Mesothelial cell of epicardium (in vitro differentiated cells): Measurements from ENCODE around the gene LDLRAD4. TPM values are rescaled to one million over a fixed set of nuclear protein-coding genes. Genes with fewer than 3 reads are reported as not detected.

Experiments
- DNase-seq, 2 experiments: peaks; one replicate each; pipeline ENCODE4 v3.0.0; 2021; ENCODE audit warnings: low spot score in 2 of 2; ENCODE audit not compliant: unreplicated experiment in 2 of 2
- H3K27ac Mint-ChIP-seq: 2 replicates; pipeline ENCODE4 v1.8.0; 2021; ENCODE audit warnings: mixed read lengths
- H3K27me3 Mint-ChIP-seq: 2 replicates; pipeline ENCODE4 v1.8.0; 2021; ENCODE audit warnings: low read depth, mixed read lengths
- H3K36me3 Mint-ChIP-seq: 2 replicates; pipeline ENCODE4 v1.8.0; 2021; ENCODE audit warnings: mixed read lengths
- H3K4me1 Mint-ChIP-seq: 2 replicates; pipeline ENCODE4 v1.8.0; 2021; ENCODE audit warnings: mixed read lengths
- H3K4me3 Mint-ChIP-seq: 2 replicates; pipeline ENCODE4 v1.8.0; 2021; ENCODE audit warnings: mild to moderate bottlenecking, moderate library complexity, mixed read lengths
- H3K9me3 Mint-ChIP-seq: 2 replicates; pipeline ENCODE4 v1.8.0; 2021; ENCODE audit warnings: mixed read lengths
- total RNA-seq: library from RNA; stranded (reverse); gene quantifications from 3 replicates; pipeline ENCODE4 v1.2.1, GENCODE V29; 2021
- TF ChIP-seq, protein P1 (sequence below): fragments of 200-600 bp; sonication (generic); IDR thresholded peaks from one replicate; pipeline ENCODE4 v1.5.0; 2021; ENCODE audit warnings: antibody characterized with exemption; ENCODE audit not compliant: unreplicated experiment

The LDLRAD4 gene
- total RNA-seq, 1 donor from 2014 or later = 29.7 TPM

DNA sequence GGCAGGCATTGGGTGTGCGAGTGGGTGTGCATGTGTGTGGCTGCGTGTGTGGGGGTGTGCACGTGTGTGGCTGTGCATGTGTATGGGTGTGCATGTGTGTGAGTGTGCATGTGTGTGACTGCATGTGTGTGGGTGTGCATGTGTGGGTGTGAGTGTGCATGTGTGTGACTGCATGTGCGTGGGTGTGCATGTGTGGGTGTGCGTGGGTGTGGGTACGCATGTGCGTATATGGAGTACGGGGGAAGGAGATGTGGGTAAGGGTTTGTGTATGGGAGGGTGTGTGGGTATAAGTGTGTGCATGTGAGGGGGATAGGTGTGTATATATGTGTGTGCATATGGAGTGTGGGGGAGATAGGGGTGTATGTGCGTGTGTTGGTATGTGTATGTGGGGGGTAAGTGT is 371.4 kb downstream of the LDLRAD4 start:
- TF ChIP-seq, protein P1, sequence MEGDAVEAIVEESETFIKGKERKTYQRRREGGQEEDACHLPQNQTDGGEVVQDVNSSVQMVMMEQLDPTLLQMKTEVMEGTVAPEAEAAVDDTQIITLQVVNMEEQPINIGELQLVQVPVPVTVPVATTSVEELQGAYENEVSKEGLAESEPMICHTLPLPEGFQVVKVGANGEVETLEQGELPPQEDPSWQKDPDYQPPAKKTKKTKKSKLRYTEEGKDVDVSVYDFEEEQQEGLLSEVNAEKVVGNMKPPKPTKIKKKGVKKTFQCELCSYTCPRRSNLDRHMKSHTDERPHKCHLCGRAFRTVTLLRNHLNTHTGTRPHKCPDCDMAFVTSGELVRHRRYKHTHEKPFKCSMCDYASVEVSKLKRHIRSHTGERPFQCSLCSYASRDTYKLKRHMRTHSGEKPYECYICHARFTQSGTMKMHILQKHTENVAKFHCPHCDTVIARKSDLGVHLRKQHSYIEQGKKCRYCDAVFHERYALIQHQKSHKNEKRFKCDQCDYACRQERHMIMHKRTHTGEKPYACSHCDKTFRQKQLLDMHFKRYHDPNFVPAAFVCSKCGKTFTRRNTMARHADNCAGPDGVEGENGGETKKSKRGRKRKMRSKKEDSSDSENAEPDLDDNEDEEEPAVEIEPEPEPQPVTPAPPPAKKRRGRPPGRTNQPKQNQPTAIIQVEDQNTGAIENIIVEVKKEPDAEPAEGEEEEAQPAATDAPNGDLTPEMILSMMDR = no peak
- H3K27me3 Mint-ChIP-seq = peaks cover 3% of the 10 kb centered on the region
- no peak for DNase-seq
- no peak overlapping the region for H3K4me3 Mint-ChIP-seq
- H3K4me1 Mint-ChIP-seq = peaks cover 10% of the 10 kb centered on the region
- peaks cover 2% of the 10 kb centered on the region for H3K9me3 Mint-ChIP-seq
- H3K27ac Mint-ChIP-seq = no peak overlapping the region
- no peaks in the 10 kb centered on the region for H3K36me3 Mint-ChIP-seq

DNA sequence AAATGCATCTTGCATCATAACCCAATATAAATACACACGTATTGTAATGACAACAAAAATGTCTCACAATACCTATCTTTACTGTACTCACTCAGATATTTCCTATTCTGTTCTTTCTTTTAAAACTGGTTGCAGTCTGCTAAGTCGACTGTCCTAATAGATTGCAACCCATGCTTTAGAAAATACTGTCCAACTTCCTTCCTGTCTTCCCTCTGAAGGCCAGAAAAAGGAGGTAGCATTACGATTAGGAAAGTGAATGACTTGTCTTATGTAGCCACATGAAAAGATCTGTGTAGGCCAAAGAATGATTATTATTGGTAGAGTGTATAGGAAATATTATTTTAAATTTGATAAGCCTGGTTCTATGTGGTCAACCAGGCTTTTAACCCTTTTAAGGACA is 373.7 kb downstream of the LDLRAD4 start:
- H3K27me3 Mint-ChIP-seq = peaks cover 3% of the 10 kb centered on the region
- H3K4me1 Mint-ChIP-seq = no peaks in the 10 kb centered on the region
- peaks cover 10% of the 10 kb centered on the region for H3K36me3 Mint-ChIP-seq
- TF ChIP-seq, protein P1 = no peak
- no peak overlapping the region for H3K27ac Mint-ChIP-seq
- no peak overlapping the region for H3K4me3 Mint-ChIP-seq
- DNase-seq = no peak
- H3K9me3 Mint-ChIP-seq = peaks cover 25% of the 10 kb centered on the region

DNA sequence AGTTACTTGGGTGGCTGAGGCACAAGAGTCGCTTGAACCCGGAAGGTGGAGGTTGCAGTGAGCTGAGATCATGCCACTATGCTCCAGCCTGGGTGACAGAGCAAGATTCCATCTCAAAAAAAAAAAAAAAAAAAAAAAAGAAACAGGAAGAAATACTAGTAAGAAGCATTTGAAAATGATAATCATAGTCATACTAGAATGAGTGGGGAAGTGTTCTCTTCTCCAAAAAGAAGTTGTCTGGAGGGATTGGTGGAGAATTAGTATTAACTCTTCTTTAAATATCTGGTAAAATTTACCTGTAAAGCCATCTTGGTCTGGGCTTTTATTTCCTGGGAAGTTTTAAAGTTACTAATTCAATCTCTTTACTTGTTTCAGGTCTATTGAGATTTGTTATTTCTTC is 376.0 kb downstream of the LDLRAD4 start:
- TF ChIP-seq, protein P1 = no peak
- Mint-ChIP-seq H3K9me3 (peaks cover 43% of the 10 kb centered on the region), H3K27ac (no peak overlapping the region), H3K4me1 (no peaks in the 10 kb centered on the region), H3K27me3 (no peaks in the 10 kb centered on the region), H3K36me3 (peaks cover 21% of the 10 kb centered on the region), H3K4me3 (no peak overlapping the region)
- no peak for DNase-seq

DNA sequence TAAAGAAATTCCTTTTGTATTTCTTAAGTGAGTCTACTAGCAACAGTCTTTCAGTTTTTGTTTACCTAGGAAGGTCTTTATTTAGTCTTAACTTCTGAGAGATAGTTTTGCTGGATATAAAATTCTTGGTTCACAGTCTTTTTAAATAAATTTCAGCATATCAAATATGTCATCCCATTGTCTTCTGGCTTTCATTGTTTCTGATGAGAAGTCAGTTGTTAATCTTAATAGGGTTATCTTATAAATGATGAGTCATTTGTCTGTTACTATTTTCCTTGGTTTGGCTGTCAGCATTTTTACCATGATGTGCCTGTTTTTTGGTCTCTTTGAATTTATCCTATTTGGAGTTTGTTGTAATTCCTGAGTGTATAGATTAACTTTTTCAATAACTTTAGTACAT is 378.5 kb downstream of the LDLRAD4 start:
- Mint-ChIP-seq H3K4me1 (no peaks in the 10 kb centered on the region), H3K4me3 (no peak overlapping the region), H3K27ac (no peak overlapping the region), H3K27me3 (no peaks in the 10 kb centered on the region), H3K9me3 (peaks cover 43% of the 10 kb centered on the region), H3K36me3 (peaks cover 21% of the 10 kb centered on the region)
- no peak for DNase-seq
- TF ChIP-seq, protein P1 = no peak

DNA sequence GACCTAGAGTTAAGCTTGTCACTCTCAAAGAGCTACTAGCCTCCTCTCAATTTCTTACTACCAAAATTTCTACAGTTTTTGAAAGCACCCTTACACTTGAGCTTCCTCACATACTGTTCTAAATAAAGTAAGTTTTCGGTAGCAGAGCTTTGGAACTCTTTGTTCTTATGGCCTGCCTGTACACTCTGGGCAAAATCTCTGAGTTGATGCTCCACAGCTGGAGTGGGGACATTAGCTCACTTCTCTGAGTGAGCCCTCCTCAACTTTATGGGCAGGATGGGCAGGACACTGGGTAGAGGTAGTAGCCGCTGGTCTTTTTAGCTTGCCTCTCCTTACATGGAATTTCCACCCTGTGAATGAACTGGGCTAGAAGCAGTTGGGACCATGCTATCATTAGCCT is 380.0 kb downstream of the LDLRAD4 start:
- Mint-ChIP-seq H3K27ac (no peak overlapping the region), H3K36me3 (peaks cover 21% of the 10 kb centered on the region), H3K9me3 (peaks cover 43% of the 10 kb centered on the region), H3K4me1 (no peaks in the 10 kb centered on the region), H3K27me3 (no peaks in the 10 kb centered on the region), H3K4me3 (no peak overlapping the region)
- DNase-seq = no peak
- TF ChIP-seq, protein P1 = no peak

DNA sequence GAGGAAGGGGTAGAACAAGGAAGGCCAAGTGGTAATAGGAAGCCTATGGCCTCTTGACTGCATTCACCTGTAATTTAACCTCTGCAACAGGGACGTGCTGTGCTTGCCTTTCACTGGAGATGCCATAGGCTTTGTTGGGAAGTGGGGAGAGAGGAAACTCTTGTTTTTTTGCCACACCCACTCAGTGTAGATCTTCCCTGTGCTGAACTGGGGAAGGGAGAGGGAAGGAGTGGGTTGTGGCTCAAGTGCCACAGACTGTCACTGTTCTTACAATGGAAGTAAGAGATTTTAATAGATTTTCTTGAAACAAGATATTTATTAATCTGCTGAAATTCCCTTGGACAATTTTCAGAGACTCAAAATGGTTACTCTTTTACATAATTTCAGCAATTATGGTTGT is 380.5 kb downstream of the LDLRAD4 start:
- Mint-ChIP-seq H3K4me1 (no peaks in the 10 kb centered on the region), H3K36me3 (peaks cover 21% of the 10 kb centered on the region), H3K27me3 (no peaks in the 10 kb centered on the region), H3K27ac (no peak overlapping the region), H3K4me3 (no peak overlapping the region), H3K9me3 (peaks cover 43% of the 10 kb centered on the region)
- TF ChIP-seq, protein P1 = no peak
- no peak for DNase-seq
